Ovary (tissue), 9 donors: ENCODE results near the gene SLC46A1. TPM values are rescaled to one million over a fixed set of nuclear protein-coding genes. Genes with fewer than 3 reads are reported as not detected.

Experiments
- DNase-seq, 5 donors: peaks; one replicate each; pipeline ENCODE4 v3.0.0-alpha.2; 2019 to 2020
- H3K27ac ChIP-seq, 2 donors: fragments of 200-600 bp; one replicate each; pipeline versions ENCODE4 v1.5.1 to v1.8.0; 2019 to 2022
- H3K27me3 ChIP-seq: fragments of 200-600 bp; one replicate; pipeline ENCODE4 v1.8.0; 2022
- H3K36me3 ChIP-seq: fragments of 200-600 bp; sonication (generic); one replicate; pipeline ENCODE4 v1.5.1; 2019
- H3K4me1 ChIP-seq: one replicate; pipeline ENCODE4 v1.8.1; 2013; ENCODE audit warnings: mild to moderate bottlenecking, moderate library complexity; ENCODE audit not compliant: insufficient read depth
- H3K4me3 ChIP-seq: fragments of 200-600 bp; sonication (generic); one replicate; pipeline ENCODE4 v1.5.1; 2017
- H3K9me3 ChIP-seq, 2 donors: fragments of 200-600 bp in 1 of 2; sonication (generic) in 1 of 2; one replicate each; pipeline versions ENCODE4 v1.5.1 to v1.8.1; 2013 to 2019; ENCODE audit warnings: mild to moderate bottlenecking in 1 of 2, moderate library complexity in 1 of 2
- EP300 ChIP-seq: sonication (generic); formaldehyde crosslinking; IDR thresholded peaks from one replicate; pipeline ENCODE4 v1.6.1; 2017; ENCODE audit warnings: antibody characterized with exemption
- POLR2A ChIP-seq: fragments of 450-650 bp; IDR thresholded peaks from one replicate; pipeline ENCODE4 v1.6.1; 2017; ENCODE audit warnings: antibody characterized with exemption, mild to moderate bottlenecking, moderate library complexity
- WGBS, 3 donors: extraction: QIAGEN DNeasy Blood & Tissue Kit in 1 of 3; methylation state at CpG; one replicate each; pipeline versions ENCODE4 v1.1.5 to v1.1.7; 2013 to 2017; 5-methylcytosine and 5-hydroxymethylcytosine counted together
- intact Hi-C, 4 donors: fragments of 100-400 bp; cut with DNase I; formaldehyde crosslinking; loops; one replicate each; pipeline versions ENCODE4 v1.11.0 to v1.15.1; 2022 to 2023
- polyA plus RNA-seq, 2 donors: library from polyadenylated mRNA; stranded (reverse); fragments of 200-250 nt in 1 of 2; fragments of 350-450 nt in 1 of 2; fragmentation: Illumina TruSeq in 1 of 2; extraction: RNeasy Lipid Tissue Mini Kit (QIAGEN cat#74804) in 1 of 2; gene quantifications; one replicate each; pipeline ENCODE4 v1.2.3, GENCODE V29; 2013 to 2014
- total RNA-seq, 7 donors: library from RNA; depleted of rRNA in 2 of 7; stranded (reverse); fragments of >200 nt in 2 of 7; fragmentation: NEBNext Ultra II Directional in 3 of 7; extraction: Animal tissue kit (Norgen Biotek cat#: 25700) in 3 of 7; gene quantifications; one replicate each; pipeline versions ENCODE4 v1.1.0 to v1.2.4, GENCODE V29; 2016 to 2023
- TF ChIP-seq, protein P1 (sequence below), 3 donors: fragments of 450-650 bp in 2 of 3; fragments of 200-600 bp in 1 of 3; IDR thresholded peaks; one replicate each; pipeline versions ENCODE4 v1.5.1 to v1.8.0; 2016 to 2022; ENCODE audit warnings: antibody characterized with exemption in 3 of 3, mild to moderate bottlenecking in 1 of 3
- donor health status: DM: no; HTN: no; CAD: no; lungs with moderate emphysema.
- donor health status: DM: no; HTN: no; CAD: no.
- donor health status: Bipolar disorder and iron deficiency.
- donor health status: DM: yes; HTN: yes; CAD: no.
- donor health status: DM: no; HTN: no; CAD: no.
- donor health status: DM: yes; HTN: yes; CAD: no.

Gene SLC46A1
- total and polyA plus RNA-seq, 9 donors = 4.0 to 32.2 (median 12.2) TPM

DNA sequence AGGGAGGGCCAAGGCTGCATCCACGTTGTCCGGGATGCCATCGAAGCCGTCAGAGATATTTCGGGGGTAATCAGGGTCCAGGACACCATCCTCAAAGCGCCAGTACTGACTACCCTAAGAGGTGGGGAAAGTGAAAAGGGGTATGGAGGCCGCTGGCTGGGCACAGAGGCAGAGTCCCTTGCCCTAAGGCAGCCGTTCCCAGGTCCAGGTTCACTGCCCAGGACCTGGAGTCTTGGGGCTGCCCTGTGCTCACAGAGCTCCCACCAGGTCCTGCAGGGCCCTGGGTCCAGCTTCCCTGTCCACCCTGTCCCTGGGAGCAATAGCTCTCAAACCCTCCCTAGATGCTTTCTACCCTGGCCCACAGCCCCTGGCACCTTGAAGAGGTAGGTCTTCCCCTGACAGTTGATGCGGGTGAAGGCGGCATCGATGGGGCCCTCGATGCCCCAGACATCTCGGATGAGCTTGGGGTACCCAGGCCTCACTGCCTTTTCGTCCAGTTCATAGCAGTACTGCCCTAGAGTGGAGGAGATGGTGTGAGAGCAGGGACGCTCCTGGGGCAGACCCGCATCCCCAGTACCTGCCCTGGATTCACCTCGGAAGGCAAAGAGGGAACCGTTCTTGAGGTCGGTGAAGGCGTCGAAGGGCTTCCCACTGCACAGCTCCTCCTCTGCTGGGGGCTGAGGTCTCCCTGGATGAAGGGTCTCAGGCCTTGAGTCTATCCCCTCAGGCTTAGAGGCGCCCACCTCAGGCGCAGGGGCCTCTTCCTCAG lies 36.9 kb downstream of the SLC46A1 start:
- no peaks in the 10 kb centered on the region for H3K36me3 ChIP-seq
- intact Hi-C loops = no loop called here
- DNase-seq = no peak
- no peak overlapping the region for H3K27ac ChIP-seq
- no peaks in the 10 kb centered on the region for H3K9me3 ChIP-seq
- H3K27me3 ChIP-seq = no peaks in the 10 kb centered on the region
- H3K4me1 ChIP-seq = peaks cover 7% of the 10 kb centered on the region
- H3K4me3 ChIP-seq = no peak overlapping the region
- no peak for TF ChIP-seq POLR2A
- TF ChIP-seq EP300 = no peak
- TF ChIP-seq, protein P1, sequence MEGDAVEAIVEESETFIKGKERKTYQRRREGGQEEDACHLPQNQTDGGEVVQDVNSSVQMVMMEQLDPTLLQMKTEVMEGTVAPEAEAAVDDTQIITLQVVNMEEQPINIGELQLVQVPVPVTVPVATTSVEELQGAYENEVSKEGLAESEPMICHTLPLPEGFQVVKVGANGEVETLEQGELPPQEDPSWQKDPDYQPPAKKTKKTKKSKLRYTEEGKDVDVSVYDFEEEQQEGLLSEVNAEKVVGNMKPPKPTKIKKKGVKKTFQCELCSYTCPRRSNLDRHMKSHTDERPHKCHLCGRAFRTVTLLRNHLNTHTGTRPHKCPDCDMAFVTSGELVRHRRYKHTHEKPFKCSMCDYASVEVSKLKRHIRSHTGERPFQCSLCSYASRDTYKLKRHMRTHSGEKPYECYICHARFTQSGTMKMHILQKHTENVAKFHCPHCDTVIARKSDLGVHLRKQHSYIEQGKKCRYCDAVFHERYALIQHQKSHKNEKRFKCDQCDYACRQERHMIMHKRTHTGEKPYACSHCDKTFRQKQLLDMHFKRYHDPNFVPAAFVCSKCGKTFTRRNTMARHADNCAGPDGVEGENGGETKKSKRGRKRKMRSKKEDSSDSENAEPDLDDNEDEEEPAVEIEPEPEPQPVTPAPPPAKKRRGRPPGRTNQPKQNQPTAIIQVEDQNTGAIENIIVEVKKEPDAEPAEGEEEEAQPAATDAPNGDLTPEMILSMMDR (IDR thresholded peaks at IDR 0.05) = no peak
- WGBS, 3 donors = 87 to 93% (median 93%) methylated on average over 23 of the region's 23 CpGs

DNA sequence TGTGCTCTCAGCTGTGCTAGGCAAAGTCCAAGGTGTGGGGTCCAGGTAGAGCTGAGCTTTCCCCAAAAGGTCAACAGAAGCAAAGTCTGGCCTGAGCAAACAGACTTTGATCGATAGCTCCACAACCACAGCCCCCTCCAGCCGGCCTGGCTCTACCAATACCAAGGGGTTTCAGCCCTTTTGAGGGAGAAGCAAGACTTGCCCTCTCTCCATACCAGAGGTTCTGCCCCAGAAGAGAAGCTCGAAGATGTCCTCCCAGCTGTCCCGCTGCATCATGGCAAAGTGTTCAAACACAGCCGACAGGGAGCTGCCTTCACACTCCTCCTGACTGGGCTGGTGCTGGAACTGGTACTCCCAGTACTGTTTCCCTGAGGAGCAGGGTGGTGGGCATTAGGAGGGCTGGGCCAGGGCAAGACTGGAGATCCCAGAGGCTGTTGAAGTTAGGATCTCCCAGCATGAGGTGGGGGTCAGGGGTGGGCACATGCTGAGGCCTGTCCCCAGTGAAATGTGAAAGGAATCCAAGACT lies 37.6 kb downstream of the SLC46A1 start:
- intact Hi-C loops = no loop called here
- 81 to 89% (median 83%) methylated on average over 5 of the region's 5 CpGs for WGBS, 3 donors
- TF ChIP-seq EP300 (no peak), POLR2A (no peak)
- TF ChIP-seq, protein P1 (IDR thresholded peaks at IDR 0.05) = no peak
- DNase-seq = no peak
- Histone ChIP-seq H3K9me3 (no peaks in the 10 kb centered on the region), H3K27ac (no peak overlapping the region), H3K27me3 (no peaks in the 10 kb centered on the region), H3K36me3 (no peaks in the 10 kb centered on the region), H3K4me1 (peaks cover 7% of the 10 kb centered on the region), H3K4me3 (no peak overlapping the region)

DNA sequence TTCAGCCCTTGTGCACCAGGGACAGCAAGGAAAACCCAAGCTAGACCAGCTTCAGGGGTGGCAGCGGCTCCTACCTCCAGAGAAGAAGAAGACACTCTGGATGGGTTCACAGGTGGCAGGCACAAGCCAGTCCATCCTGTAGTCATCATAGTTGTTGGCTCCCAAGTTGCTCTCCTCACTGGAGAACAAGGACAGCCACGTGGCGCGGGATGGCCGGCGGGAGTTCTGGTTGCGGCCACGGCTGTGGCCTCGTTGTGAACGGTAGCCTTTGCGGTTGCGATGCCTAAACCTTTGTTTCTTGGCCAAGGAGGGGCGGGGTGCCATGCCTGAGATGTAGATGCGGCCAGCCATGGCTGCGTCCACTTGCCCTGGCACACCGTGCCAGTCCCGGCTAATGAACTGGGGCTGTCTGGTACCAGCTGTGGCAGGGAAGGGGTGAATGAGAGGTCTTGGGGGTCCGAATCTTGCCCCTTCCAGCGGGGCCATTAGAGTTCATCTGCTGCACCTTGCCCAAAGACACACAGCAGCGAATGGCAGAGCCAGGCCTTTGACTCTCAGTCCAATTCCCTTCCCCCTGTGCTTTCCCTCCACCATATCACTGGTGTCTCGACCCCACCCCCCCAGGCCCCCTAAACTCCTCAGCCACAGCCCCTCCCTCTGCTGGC lies 38.2 kb downstream of the SLC46A1 start:
- Histone ChIP-seq H3K4me1 (peaks cover 4% of the 10 kb centered on the region), H3K9me3 (no peaks in the 10 kb centered on the region), H3K27ac (no peak overlapping the region), H3K4me3 (no peak overlapping the region), H3K36me3 (no peaks in the 10 kb centered on the region), H3K27me3 (no peaks in the 10 kb centered on the region)
- 88 to 91% (median 89%) methylated on average over 21 of the region's 21 CpGs for WGBS, 3 donors
- DNase-seq = no peak
- TF ChIP-seq POLR2A = no peak
- TF ChIP-seq, protein P1 (IDR thresholded peaks at IDR 0.05) = no peak
- no peak for TF ChIP-seq EP300
- intact Hi-C loops = no loop called here

DNA sequence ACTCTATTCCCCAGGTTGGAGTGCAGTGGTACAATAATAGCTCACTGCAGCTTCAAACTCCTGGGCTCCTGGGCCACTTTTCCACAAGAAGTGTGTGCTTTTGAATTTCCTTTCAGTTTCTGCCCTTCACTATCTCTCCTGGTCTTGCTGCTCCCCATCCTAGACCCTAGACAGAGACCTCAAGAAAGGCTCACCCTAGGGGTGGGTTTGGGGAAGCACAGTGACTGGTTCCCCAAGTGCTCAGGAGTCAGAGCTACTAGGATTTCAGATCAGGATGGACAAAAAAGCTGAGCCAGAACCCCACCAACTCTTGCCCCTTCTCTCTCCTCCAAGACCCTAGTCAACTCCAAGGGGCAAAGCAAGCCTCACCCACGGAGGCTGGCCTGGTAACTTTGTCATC lies 39.4 kb downstream of the SLC46A1 start:
- no peaks in the 10 kb centered on the region for H3K27me3 ChIP-seq
- H3K27ac ChIP-seq = no peak overlapping the region
- no peak overlapping the region for H3K4me3 ChIP-seq
- intact Hi-C loops = no loop called here
- 72 to 82% (median 80%) methylated on average over 1 of the region's 1 CpG for whole genome bisulfite sequencing, 3 donors
- no peaks in the 10 kb centered on the region for H3K9me3 ChIP-seq
- DNase-seq = no peak
- no peaks in the 10 kb centered on the region for H3K4me1 ChIP-seq
- no peaks in the 10 kb centered on the region for H3K36me3 ChIP-seq
- TF ChIP-seq POLR2A (no peak), EP300 (no peak)
- TF ChIP-seq, protein P1 (IDR thresholded peaks at IDR 0.05) = no peak
